Sigmoid colon (tissue), 7 donors: ENCODE data around the gene CFAP54. TPM values are rescaled to one million over a fixed set of nuclear protein-coding genes. Genes with fewer than 3 reads are reported as not detected.

ENCODE experiments used
- DNase-seq: peaks from one replicate; pipeline ENCODE4 v3.0.0-alpha.2; 2019
- H3K27ac ChIP-seq, 4 donors: fragments of 200-600 bp; sonication (generic); one replicate each; pipeline ENCODE4 v1.5.1; 2016 to 2019; ENCODE audit warnings: mild to moderate bottlenecking in 1 of 4
- H3K27me3 ChIP-seq, 3 donors: fragments of 200-600 bp; sonication (generic); one replicate each; pipeline ENCODE4 v1.5.1; 2019; ENCODE audit warnings: mild to moderate bottlenecking in 1 of 3
- H3K36me3 ChIP-seq, 4 donors: fragments of 200-600 bp; sonication (generic); one replicate each; pipeline ENCODE4 v1.5.1; 2016 to 2019
- H3K4me1 ChIP-seq, 4 donors: fragments of 200-600 bp; sonication (generic); one replicate each; pipeline ENCODE4 v1.5.1; 2017 to 2019
- H3K4me3 ChIP-seq, 4 donors: fragments of 200-600 bp; sonication (generic); one replicate each; pipeline ENCODE4 v1.5.1; 2017 to 2019; ENCODE audit warnings: mild to moderate bottlenecking in 2 of 4, moderate library complexity in 1 of 4
- H3K9me3 ChIP-seq, 4 donors: fragments of 200-600 bp in 3 of 4; sonication (generic) in 3 of 4; one replicate each; pipeline versions ENCODE4 v1.5.1 to v1.6.1; 2013 to 2019
- EP300 ChIP-seq, 4 donors: sonication (generic); formaldehyde crosslinking; IDR thresholded peaks; one replicate each; pipeline ENCODE4 v1.6.1; 2017; ENCODE audit warnings: antibody characterized with exemption in 4 of 4
- POLR2A ChIP-seq, 2 donors: fragments of 450-650 bp; IDR thresholded peaks; one replicate each; pipeline ENCODE4 v1.6.1; 2016; ENCODE audit warnings: antibody characterized with exemption in 2 of 2, mild to moderate bottlenecking in 2 of 2, moderate library complexity in 2 of 2
- POLR2AphosphoS5 ChIP-seq, 4 donors: sonication (generic); formaldehyde crosslinking; IDR thresholded peaks; one replicate each; pipeline ENCODE4 v1.6.1; 2017; ENCODE audit warnings: antibody characterized with exemption in 4 of 4
- WGBS, 2 donors: extraction: QIAGEN DNeasy Blood & Tissue Kit; methylation state at CpG; one replicate each; pipeline ENCODE4 v1.1.7; 2013; 5-methylcytosine and 5-hydroxymethylcytosine counted together
- intact Hi-C: fragments of 100-400 bp; cut with DNase I; formaldehyde crosslinking; loops from one replicate; pipeline ENCODE4 v1.15.1; 2023
- polyA plus RNA-seq, 3 donors: library from polyadenylated mRNA; stranded (reverse); fragments of 200-250 nt; gene quantifications; one replicate each; pipeline ENCODE4 v1.2.3, GENCODE V29; 2013
- total RNA-seq, 4 donors: library from RNA; depleted of rRNA; stranded (reverse); fragments of >200 nt; gene quantifications; one replicate each; pipeline ENCODE4 v1.1.0, GENCODE V29; 2016
- TF ChIP-seq, protein P1 (sequence below), 4 experiments: fragments of 450-650 bp in 3 of 4; fragments of 200-600 bp in 1 of 4; IDR thresholded peaks; one replicate each; pipeline ENCODE4 v1.5.1; 2016 to 2019; ENCODE audit warnings: antibody characterized with exemption in 4 of 4, mild to moderate bottlenecking in 3 of 4, moderate library complexity in 2 of 4
- donor health status: healthy with polysubstance abuse.
- donor health status: Bipolar disorder and iron deficiency.
- donor health status: healthy.

The CFAP54 gene, protein sequence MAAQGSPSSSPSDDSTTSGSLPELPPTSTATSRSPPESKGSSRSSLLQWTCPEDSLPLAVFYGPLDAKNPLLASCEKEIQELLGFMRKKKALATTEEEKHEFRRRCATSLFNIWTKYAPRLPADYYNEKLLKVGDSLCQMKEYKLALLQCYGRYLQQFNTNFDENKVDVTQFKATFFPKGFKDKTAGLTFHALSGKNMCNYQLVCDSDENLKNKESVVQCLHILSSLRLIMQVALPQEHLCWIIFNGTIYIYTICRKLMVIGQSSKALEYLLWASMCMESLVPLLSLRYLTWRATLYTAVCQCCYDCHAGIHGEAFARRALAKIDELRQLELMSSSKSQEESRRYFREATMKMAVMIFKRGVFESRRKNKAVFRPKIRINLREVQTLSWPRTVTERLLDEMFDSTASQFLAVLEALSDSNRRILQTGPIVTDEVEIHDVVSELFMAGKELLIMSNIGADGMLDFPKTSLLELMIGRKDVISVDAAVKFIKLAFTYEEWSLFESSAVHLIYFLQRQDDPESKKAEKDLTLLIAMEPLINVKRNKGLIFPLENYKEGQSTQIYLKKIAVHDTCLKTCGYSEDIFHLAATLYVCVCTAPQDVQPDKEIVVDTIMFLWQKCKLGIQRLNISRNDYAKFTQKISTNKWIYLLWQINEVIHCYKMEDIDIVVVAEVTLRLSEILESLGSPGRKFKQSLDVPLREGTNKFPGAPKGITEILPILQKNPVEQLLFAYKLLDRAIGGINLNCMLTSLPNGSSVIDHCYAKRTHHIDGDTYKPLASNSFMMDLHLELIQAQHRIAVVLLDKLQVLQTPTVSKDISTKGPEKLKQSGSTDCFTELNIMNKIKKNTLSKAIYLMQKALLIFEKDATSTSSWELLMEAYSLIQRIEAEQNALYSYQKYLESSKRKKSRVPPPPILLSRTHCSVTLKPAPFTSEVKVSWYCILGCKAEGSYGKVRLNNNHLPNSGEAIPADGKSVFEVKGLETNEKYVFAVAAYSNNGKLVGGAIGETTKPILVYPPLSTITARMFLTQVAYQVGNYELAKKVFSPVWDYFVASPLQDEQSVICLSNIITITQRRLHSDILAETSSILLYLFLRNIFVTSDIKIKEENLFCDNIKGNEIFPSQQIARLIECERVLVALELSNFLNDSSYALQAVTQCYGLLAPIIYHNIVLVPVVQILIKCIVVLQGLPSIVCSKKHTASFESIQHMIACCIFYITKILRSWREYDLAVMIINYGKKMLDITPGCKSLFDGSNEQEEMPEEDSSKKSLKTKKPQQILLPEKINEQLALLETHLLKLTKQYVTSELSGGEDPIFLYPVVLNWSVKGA (N-terminal part only)
- 10 to 100 TPM in 1 of 4 donors, 1 to 10 TPM in 3; 1.1 to 10.5 (median 4.1) TPM for total RNA-seq
- polyA plus RNA-seq: under 1 TPM in 1 of 3 donors, not detected in 2; 0.07 TPM

GRCh38 chr12:96489392-96490056 lies at the start of gene CFAP54:
TSS of gene CFAP54 (plus strand) at chr12:96489577. CDS start at chr12:96489610, 33 bp downstream.
- H3K4me3 ChIP-seq: peak within 1 kb of the TSS; percentile 62 to 76 (median 66)
- no peaks in the 10 kb centered on the region for H3K9me3 ChIP-seq
- DNase-seq: peak; percentile 97
- no peaks in the 10 kb centered on the region for H3K27me3 ChIP-seq
- peak in 3 of 4 donors; percentile 53 to 79 (median 54) for TF ChIP-seq POLR2AphosphoS5 (IDR thresholded peaks at IDR 0.05)
- no peak for TF ChIP-seq POLR2A (IDR thresholded peaks at IDR 0.05)
- TF ChIP-seq EP300 (IDR thresholded peaks at IDR 0.05): peak in 2 of 4 donors; percentile 54 to 73
- TF ChIP-seq, protein P1, sequence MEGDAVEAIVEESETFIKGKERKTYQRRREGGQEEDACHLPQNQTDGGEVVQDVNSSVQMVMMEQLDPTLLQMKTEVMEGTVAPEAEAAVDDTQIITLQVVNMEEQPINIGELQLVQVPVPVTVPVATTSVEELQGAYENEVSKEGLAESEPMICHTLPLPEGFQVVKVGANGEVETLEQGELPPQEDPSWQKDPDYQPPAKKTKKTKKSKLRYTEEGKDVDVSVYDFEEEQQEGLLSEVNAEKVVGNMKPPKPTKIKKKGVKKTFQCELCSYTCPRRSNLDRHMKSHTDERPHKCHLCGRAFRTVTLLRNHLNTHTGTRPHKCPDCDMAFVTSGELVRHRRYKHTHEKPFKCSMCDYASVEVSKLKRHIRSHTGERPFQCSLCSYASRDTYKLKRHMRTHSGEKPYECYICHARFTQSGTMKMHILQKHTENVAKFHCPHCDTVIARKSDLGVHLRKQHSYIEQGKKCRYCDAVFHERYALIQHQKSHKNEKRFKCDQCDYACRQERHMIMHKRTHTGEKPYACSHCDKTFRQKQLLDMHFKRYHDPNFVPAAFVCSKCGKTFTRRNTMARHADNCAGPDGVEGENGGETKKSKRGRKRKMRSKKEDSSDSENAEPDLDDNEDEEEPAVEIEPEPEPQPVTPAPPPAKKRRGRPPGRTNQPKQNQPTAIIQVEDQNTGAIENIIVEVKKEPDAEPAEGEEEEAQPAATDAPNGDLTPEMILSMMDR (IDR thresholded peaks at IDR 0.05): peak; percentile 67 to 86 (median 79)
- peak within 1 kb of the TSS; percentile 71 to 88 (median 75) for H3K27ac ChIP-seq
- H3K36me3 ChIP-seq: no peaks in the 10 kb centered on the region
- intact Hi-C loops: loop anchor here (2.0 to 5.0 kb wide), 3 partner anchors 27 to 427 kb away; partner anchors contain the start of gene CDK17
- 2 to 8% methylated on average over 53 of the region's 53 CpGs for WGBS, 2 donors
- peaks cover 0 to 10% (median 4%) of the 10 kb centered on the region in 4 donors for H3K4me1 ChIP-seq

DNA sequence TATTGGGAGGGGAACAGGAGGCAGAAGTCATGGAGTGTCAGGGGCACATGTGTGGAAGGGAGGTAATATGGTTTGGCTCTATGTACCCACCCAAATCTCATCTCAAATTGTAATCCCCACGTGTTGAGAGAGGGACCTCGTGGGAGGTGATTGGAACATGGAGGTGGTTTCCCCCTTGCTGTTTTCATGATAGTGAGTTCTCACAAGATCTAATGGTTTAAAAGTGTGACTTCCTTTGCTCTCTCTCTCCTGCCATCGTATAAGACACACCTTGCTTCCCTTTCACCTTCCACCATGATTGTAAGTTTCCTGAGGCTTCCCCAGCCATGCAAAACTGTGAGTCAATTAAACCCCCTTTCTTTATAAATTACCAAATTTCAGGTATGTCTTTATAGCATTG lies 47.6 kb upstream of the CFAP54 start:
- Histone ChIP-seq H3K27me3 (no peaks in the 10 kb centered on the region), H3K4me3 (no peak overlapping the region), H3K4me1 (no peaks in the 10 kb centered on the region), H3K9me3 (no peaks in the 10 kb centered on the region), H3K36me3 (no peaks in the 10 kb centered on the region), H3K27ac (no peak overlapping the region)
- intact Hi-C loops: no loop called here
- TF ChIP-seq POLR2A (IDR thresholded peaks at IDR 0.05): no peak
- no peak for TF ChIP-seq POLR2AphosphoS5 (IDR thresholded peaks at IDR 0.05)
- TF ChIP-seq, protein P1 (IDR thresholded peaks at IDR 0.05): no peak
- TF ChIP-seq EP300 (IDR thresholded peaks at IDR 0.05): no peak
- DNase-seq: no peak
- 50 to 53% methylated on average over 3 of the region's 3 CpGs for WGBS, 2 donors

GRCh38 chr12:96442906-96443305 lies 46.5 kb upstream of the CFAP54 start:
- WGBS, 2 donors: 82 to 93% methylated on average over 3 of the region's 3 CpGs
- H3K36me3 ChIP-seq: no peaks in the 10 kb centered on the region

More at GRCh38 chr12:96442906-96443305, 46.5 kb upstream of the CFAP54 start:
- Histone ChIP-seq H3K27me3 (no peaks in the 10 kb centered on the region), H3K4me3 (no peak overlapping the region), H3K27ac (no peak overlapping the region), H3K9me3 (no peaks in the 10 kb centered on the region), H3K4me1 (no peaks in the 10 kb centered on the region)
- TF ChIP-seq POLR2A (IDR thresholded peaks at IDR 0.05) (no peak), EP300 (IDR thresholded peaks at IDR 0.05) (no peak), POLR2AphosphoS5 (IDR thresholded peaks at IDR 0.05) (no peak)
- TF ChIP-seq, protein P1 (IDR thresholded peaks at IDR 0.05): no peak
- DNase-seq: no peak
- intact Hi-C loops: no loop called here
